Stimulated activated CD8-positive, alpha-beta memory T cell treated with anti-CD3 and anti-CD28 coated beads, Interleukin-15, amount 100 ng/mL, for 1 hour (primary cell): ENCODE data around the gene P2RX6.

Experiments used
- DNase-seq: peaks from one replicate; pipeline ENCODE4 v3.0.0-alpha.2; 2020; ENCODE audit warnings: low read depth

The P2RX6 gene

DNA sequence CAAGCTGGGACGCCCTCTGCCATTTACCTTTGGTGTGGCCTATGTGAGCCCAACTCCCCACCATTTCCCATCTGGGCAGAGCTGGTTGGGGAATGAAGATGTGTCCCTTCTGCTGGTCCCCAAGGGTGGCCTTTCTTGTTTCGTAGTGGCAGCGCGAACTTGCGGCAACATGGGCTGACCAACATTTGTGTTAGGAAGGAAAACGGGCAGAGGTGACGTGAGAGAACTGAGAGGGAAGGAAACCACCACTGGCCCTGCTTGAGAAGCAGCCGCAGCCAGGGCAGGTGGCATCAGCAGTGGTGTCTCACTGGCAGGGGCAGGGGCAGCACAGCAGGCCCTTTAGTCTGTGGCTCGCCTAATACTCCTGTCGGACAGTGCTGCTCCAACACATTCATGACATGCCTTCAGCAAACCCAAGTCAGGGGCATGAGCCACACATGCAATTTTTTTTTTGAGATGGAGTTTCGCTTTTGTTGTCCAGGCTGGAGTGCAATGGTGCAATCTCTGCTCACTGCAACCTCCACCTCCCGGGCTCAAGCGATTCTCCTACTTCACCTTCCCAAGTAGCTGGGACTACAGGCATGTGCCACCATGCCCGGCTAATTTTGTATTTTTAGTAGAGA, 60.7 kb downstream of the P2RX6 start:
- DNase-seq = no peak

DNA sequence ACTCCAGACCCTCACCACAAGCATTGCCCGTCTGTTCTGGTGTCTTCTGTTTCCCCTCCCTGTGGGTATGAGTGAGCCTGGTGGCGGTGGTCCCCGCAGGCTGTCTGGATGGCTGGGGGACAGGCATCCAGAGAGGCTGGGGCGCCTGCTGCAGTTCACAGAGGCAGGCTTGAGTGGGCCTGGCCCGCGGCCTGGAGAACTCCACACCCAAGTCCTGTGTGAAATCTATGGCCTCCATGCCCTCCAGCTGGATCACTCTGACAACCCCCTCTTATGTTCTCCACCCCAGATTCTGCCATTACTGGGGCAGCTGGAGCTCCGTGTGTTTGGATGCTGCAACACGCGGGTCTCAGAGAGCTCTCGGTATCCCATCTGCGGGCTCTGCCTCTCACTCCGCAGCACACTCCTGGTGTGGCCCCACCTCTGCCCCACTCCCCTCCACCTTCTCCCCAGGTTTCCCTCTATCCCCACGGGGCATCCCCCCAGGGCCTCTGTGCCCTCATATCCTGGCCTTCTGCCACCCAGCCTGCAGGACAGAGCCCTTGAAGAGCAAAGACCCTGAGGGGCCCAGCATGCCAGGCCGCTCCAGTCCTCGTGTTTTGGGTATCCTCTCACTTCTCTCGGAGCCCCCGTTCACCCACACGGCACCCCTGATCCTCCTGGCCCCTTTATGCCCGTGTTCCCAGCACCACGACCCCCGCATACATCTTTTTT, 62.1 kb downstream of the P2RX6 start:
- DNase-seq = no peak
